ENCODE data around the gene STK32B. TPM values are rescaled to one million over a fixed set of nuclear protein-coding genes. Genes with fewer than 3 reads are reported as not detected.

The STK32B gene
- total and polyA plus RNA-seq, 2 donors (not counting 3 experiments of a cell fraction or from before 2014, with no cell fraction given) = 5.6 to 7.8 TPM

DNA sequence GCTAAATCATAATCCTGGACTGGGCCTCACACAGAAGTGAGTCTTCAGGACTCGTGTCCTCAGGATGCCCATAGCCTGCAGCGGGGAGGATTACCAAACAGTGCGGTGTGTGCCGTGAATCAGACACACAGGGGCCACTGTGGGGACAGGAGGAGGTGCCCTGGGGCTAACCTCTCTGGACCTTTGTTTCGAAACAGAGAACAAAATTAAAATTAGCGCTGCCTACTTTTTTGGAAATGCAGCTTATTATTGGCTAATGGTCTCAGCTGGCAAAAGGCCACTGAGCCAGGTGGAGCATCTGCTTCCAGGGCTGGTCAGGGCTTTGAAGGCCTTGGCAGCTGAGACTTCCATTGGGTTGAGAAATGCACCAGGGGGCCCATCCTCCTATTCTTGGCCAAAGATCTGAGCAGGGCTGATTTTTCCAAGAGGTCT, 420.9 kb downstream of the STK32B start:
- Histone ChIP-seq H3K27ac (ENCODE audit: insufficient read depth, low read depth, low read length) (no peak overlapping the region), H3K79me2 (ENCODE audit: control insufficient read depth, insufficient read depth, low read length) (no peaks in the 10 kb centered on the region), H2AFZ (ENCODE audit: low read depth, low read length) (no peak overlapping the region), H3K9me1 (replicated peaks; ENCODE audit: control insufficient read depth, extremely low read depth, insufficient read depth, low read length) (no peaks in the 10 kb centered on the region), H3K9ac (replicated peaks; ENCODE audit: extremely low read depth, insufficient read depth, low read length) (no peak overlapping the region), H3K4me1 (ENCODE audit: control insufficient read depth, extremely low read depth, insufficient read depth, low read length) (no peaks in the 10 kb centered on the region), H3K9me3 (replicated peaks; ENCODE audit: control insufficient read depth, insufficient read depth, low read length) (no peaks in the 10 kb centered on the region), H3K4me3 (replicated peaks in 1 of 3; ENCODE audit: insufficient read depth in 1 of 3, low read depth in 1 of 3, low read length in 3 of 3) (no peak overlapping the region), H3K27me3 (ENCODE audit: control insufficient read depth in 2 of 2, insufficient read depth in 2 of 2, low read length in 2 of 2) (no peaks in the 10 kb centered on the region), H4K20me1 (replicated peaks; ENCODE audit: control insufficient read depth, extremely low read depth, insufficient read depth, low read length) (no peaks in the 10 kb centered on the region), H3K36me3 (ENCODE audit: control insufficient read depth in 2 of 2, extremely low read depth in 1 of 2, insufficient read depth in 2 of 2, low read length in 2 of 2) (no peaks in the 10 kb centered on the region), H3K4me2 (ENCODE audit: insufficient read depth, low read length) (no peak overlapping the region)
- dilution Hi-C loops (cut with MboI; ENCODE audit: extremely low pct_ligation_motif_present, low sequenced_read_pairs) = no loop called here
- no peak for TF ChIP-seq POLR2A (IDR thresholded peaks at IDR 0.05; ENCODE audit: low read depth, low read length)
- TF ChIP-seq JUN (IDR thresholded peaks at IDR 0.05; ENCODE audit: borderline replicate concordance, insufficient read depth, insufficient read length, low read depth) = no peak
- TF ChIP-seq, protein P1, sequence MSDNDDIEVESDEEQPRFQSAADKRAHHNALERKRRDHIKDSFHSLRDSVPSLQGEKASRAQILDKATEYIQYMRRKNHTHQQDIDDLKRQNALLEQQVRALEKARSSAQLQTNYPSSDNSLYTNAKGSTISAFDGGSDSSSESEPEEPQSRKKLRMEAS (IDR thresholded peaks at IDR 0.05; ENCODE audit: insufficient read depth, insufficient read length) = no peak
- no TSS peak for BruUV-seq (replicated peaks)
- ChIA-PET POLR2A (no interaction called here), CTCF (interaction anchor here (1.3 to 2.3 kb wide), 2 partner anchors 13 to 72 kb away, joined by 3 to 8 read pairs; no protein-coding TSS in a partner anchor)
- FAIRE-seq = no peak
- DNase-seq (ENCODE audit: low read depth, low spot score) = no peak
- intact Hi-C loops (cut with micrococcal nuclease) = no loop called here

DNA sequence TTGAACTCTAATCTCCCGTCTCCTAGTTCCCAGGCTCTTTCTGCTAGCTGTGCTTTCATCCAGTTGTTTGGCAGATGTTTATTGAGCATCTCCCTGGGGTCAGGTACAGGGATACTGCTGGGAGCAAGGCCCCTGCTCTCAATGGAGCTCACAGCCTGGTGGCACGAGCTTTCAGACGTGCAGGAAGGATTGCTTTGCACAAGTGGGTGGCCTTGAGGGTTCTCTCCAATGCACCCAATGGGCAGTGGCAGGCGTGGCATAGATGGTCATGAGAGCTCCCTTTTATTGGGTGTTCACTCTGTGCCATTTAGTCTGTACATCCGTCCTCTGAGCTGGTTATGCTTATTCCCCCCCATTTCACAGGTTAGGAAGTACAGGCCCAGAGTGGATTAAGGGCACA, 421.8 kb downstream of the STK32B start:
- H3K9me3 ChIP-seq (replicated peaks; ENCODE audit: control insufficient read depth, insufficient read depth, low read length) = no peaks in the 10 kb centered on the region
- dilution Hi-C loops (cut with MboI; ENCODE audit: extremely low pct_ligation_motif_present, low sequenced_read_pairs) = no loop called here
- H3K4me2 ChIP-seq (ENCODE audit: insufficient read depth, low read length) = no peak overlapping the region
- FAIRE-seq (no peak), DNase-seq (ENCODE audit: low read depth, low spot score) (no peak)
- no peaks in the 10 kb centered on the region for H3K79me2 ChIP-seq (ENCODE audit: control insufficient read depth, insufficient read depth, low read length)
- no peaks in the 10 kb centered on the region for H3K27me3 ChIP-seq (ENCODE audit: control insufficient read depth in 2 of 2, insufficient read depth in 2 of 2, low read length in 2 of 2)
- no peak overlapping the region for H3K27ac ChIP-seq (ENCODE audit: insufficient read depth, low read depth, low read length)
- no peaks in the 10 kb centered on the region for H4K20me1 ChIP-seq (replicated peaks; ENCODE audit: control insufficient read depth, extremely low read depth, insufficient read depth, low read length)
- no peak overlapping the region for H3K4me3 ChIP-seq (replicated peaks in 1 of 3; ENCODE audit: insufficient read depth in 1 of 3, low read depth in 1 of 3, low read length in 3 of 3)
- H3K4me1 ChIP-seq (ENCODE audit: control insufficient read depth, extremely low read depth, insufficient read depth, low read length) = no peaks in the 10 kb centered on the region
- no peak for TF ChIP-seq POLR2A (IDR thresholded peaks at IDR 0.05; ENCODE audit: low read depth, low read length)
- no peak for TF ChIP-seq FOS (IDR thresholded peaks at IDR 0.05; ENCODE audit: borderline replicate concordance, insufficient read depth, low read length)
- H3K36me3 ChIP-seq (ENCODE audit: control insufficient read depth in 2 of 2, extremely low read depth in 1 of 2, insufficient read depth in 2 of 2, low read length in 2 of 2) = no peaks in the 10 kb centered on the region
- H3K9ac ChIP-seq (replicated peaks; ENCODE audit: extremely low read depth, insufficient read depth, low read length) = no peak overlapping the region
- no peak overlapping the region for H2AFZ ChIP-seq (ENCODE audit: low read depth, low read length)
- no TSS peak for BruUV-seq (replicated peaks)
- no peaks in the 10 kb centered on the region for H3K9me1 ChIP-seq (replicated peaks; ENCODE audit: control insufficient read depth, extremely low read depth, insufficient read depth, low read length)
- ChIA-PET POLR2A (no interaction called here), CTCF (interaction anchor here (2.3 kb wide), 1 partner anchor 14 kb away, joined by 8 read pairs; no protein-coding TSS in a partner anchor)
- intact Hi-C loops (cut with micrococcal nuclease) = no loop called here

Measured in endothelial cell of umbilical vein (primary cell).